SK-N-MC (cell line): Measurements from ENCODE around the gene RRP12.

Experiments
- EZH2 ChIP-seq: fragments of 200-600 bp; sonication (generic); IDR thresholded peaks from one replicate; pipeline ENCODE4 v1.6.1; 2017; ENCODE audit warnings: antibody characterized with exemption
- POLR2AphosphoS5 ChIP-seq: IDR thresholded peaks from 2 replicates; pipeline ENCODE4 v1.6.1; 2012; ENCODE audit warnings: mild to moderate bottlenecking, low read depth, low read length, borderline replicate concordance

GRCh38 chr10:97307441-97307840 is 93.7 kb downstream of the RRP12 start:
- no peak for TF ChIP-seq POLR2AphosphoS5
- no peak for TF ChIP-seq EZH2
